Hepatocyte (in vitro differentiated cells): ENCODE measurements around the gene CD36. TPM values are rescaled to one million over a fixed set of nuclear protein-coding genes. Genes with fewer than 3 reads are reported as not detected.
"Not testable (repeated sequence)": the region's sequence is repeated elsewhere in the genome, so short reads cannot be mapped to it uniquely, and the experiment has no call there.

Experiments
- DNase-seq: peaks from one replicate; pipeline ENCODE4 v3.0.0-alpha.2; 2016; ENCODE audit warnings: low spot score
- H2AFZ ChIP-seq: fragments of 200-600 bp; sonication (generic); 2 replicates; pipeline ENCODE4 v1.6.0; 2016; ENCODE audit warnings: antibody characterized with exemption, mild to moderate bottlenecking
- H3K27ac ChIP-seq: fragments of 200-600 bp; sonication (generic); 2 replicates; pipeline ENCODE4 v1.5.1; 2016; ENCODE audit warnings: mild to moderate bottlenecking
- H3K27me3 ChIP-seq: fragments of 200-600 bp; sonication (generic); 2 replicates; pipeline ENCODE4 v1.6.1; 2016
- H3K36me3 ChIP-seq: fragments of 200-600 bp; sonication (generic); replicated peaks from 2 replicates; pipeline ENCODE4 v1.5.1; 2016; ENCODE audit warnings: low read depth; ENCODE audit not compliant: insufficient read depth
- H3K4me1 ChIP-seq: fragments of 200-600 bp; sonication (generic); 2 replicates; pipeline ENCODE4 v1.5.1; 2016; ENCODE audit warnings: mild to moderate bottlenecking, moderate library complexity; ENCODE audit not compliant: insufficient read depth
- H3K4me2 ChIP-seq: fragments of 200-600 bp; sonication (generic); 2 replicates; pipeline ENCODE4 v1.6.0; 2016
- H3K4me3 ChIP-seq: fragments of 200-600 bp; sonication (generic); 2 replicates; pipeline ENCODE4 v1.5.1; 2016; ENCODE audit warnings: mild to moderate bottlenecking
- H3K79me2 ChIP-seq: fragments of 200-600 bp; sonication (generic); 2 replicates; pipeline ENCODE4 v1.6.0; 2017; ENCODE audit warnings: mild to moderate bottlenecking
- H3K9me2 ChIP-seq: fragments of 200-600 bp; sonication (generic); replicated peaks from 2 replicates; pipeline ENCODE4 v1.6.0; 2017; ENCODE audit warnings: mild to moderate bottlenecking; ENCODE audit not compliant: insufficient read depth
- H3K9me3 ChIP-seq: fragments of 200-600 bp; sonication (generic); 2 replicates; pipeline ENCODE4 v1.5.1; 2016; ENCODE audit warnings: low read depth, mild to moderate bottlenecking
- H4K20me1 ChIP-seq: fragments of 200-600 bp; sonication (generic); 2 replicates; pipeline ENCODE4 v1.6.0; 2016; ENCODE audit warnings: mild to moderate bottlenecking; ENCODE audit not compliant: insufficient read depth, poor library complexity, severe bottlenecking
- CTCF ChIP-seq: fragments of 200-600 bp; sonication (generic); IDR thresholded peaks from 2 replicates; pipeline ENCODE4 v1.5.1; 2016; ENCODE audit warnings: antibody characterized with exemption, mild to moderate bottlenecking; ENCODE audit not compliant: poor library complexity
- EZH2 ChIP-seq: fragments of 200-600 bp; sonication (generic); IDR thresholded peaks from 2 replicates; pipeline ENCODE4 v1.6.1; 2016; ENCODE audit warnings: antibody characterized with exemption, mild to moderate bottlenecking, borderline replicate concordance
- EZH2phosphoT487 ChIP-seq: fragments of 200-600 bp; sonication (generic); IDR thresholded peaks from one replicate; pipeline ENCODE4 v1.6.1; 2018; ENCODE audit warnings: antibody characterized with exemption, mild to moderate bottlenecking, low read depth, moderate library complexity; ENCODE audit not compliant: unreplicated experiment, severe bottlenecking
- WGBS: methylation state at CpG from one replicate; pipeline ENCODE4 v1.1.6; 2016; ENCODE audit warnings: low lambda C conversion rate; ENCODE audit errors: missing lambda C conversion rate; 5-methylcytosine and 5-hydroxymethylcytosine counted together
- polyA plus RNA-seq: library from polyadenylated mRNA; unstranded; fragments of >200 nt; fragmentation: Nextera tagmentation; extraction: Ambion mirVana; gene quantifications from 2 replicates; pipeline ENCODE4 v1.2.1, GENCODE V29; 2016
- total RNA-seq: library from RNA; depleted of rRNA; stranded (reverse); fragments of >200 nt; gene quantifications from 2 replicates; pipeline ENCODE4 v1.2.3, GENCODE V29; 2014

Gene CD36
- total and polyA plus RNA-seq, 2 experiments from 2014 or later, result 5.4 to 22.6 TPM

GRCh38 chr7:80662252-80662651 is 23.8 kb downstream of the CD36 start:
- Histone ChIP-seq H3K4me1 (no peaks in the 10 kb centered on the region), H2AFZ (no peak overlapping the region), H3K9me2 (no peaks in the 10 kb centered on the region), H3K27me3 (no peaks in the 10 kb centered on the region), H3K36me3 (no peaks in the 10 kb centered on the region), H3K79me2 (no peaks in the 10 kb centered on the region), H3K4me3 (no peak overlapping the region), H4K20me1 (no peaks in the 10 kb centered on the region), H3K4me2 (no peak overlapping the region), H3K27ac (no peak overlapping the region), H3K9me3 (no peaks in the 10 kb centered on the region)
- no peak for TF ChIP-seq CTCF
- no peak for TF ChIP-seq EZH2phosphoT487
- TF ChIP-seq EZH2, result no peak
- 96% methylated on average over 13 of the region's 13 CpGs for WGBS
- no peak for DNase-seq

GRCh38 chr7:80665526-80665925 is 27.1 kb downstream of the CD36 start:
- WGBS, result 85% methylated on average over 2 of the region's 2 CpGs
- Histone ChIP-seq H4K20me1 (no peaks in the 10 kb centered on the region), H3K79me2 (no peaks in the 10 kb centered on the region), H3K36me3 (no peaks in the 10 kb centered on the region), H3K27me3 (no peaks in the 10 kb centered on the region), H3K4me3 (no peak overlapping the region), H3K27ac (no peak overlapping the region), H3K4me1 (no peaks in the 10 kb centered on the region), H3K9me2 (no peaks in the 10 kb centered on the region), H2AFZ (no peak overlapping the region), H3K4me2 (no peak overlapping the region), H3K9me3 (no peaks in the 10 kb centered on the region)
- DNase-seq, result no peak
- TF ChIP-seq EZH2phosphoT487, result no peak

- H3K27ac ChIP-seq, result no peak overlapping the region
- WGBS, result 60% methylated on average over 2 of the region's 2 CpGs
Observed at GRCh38 chr7:80666376-80666775, 27.9 kb downstream of the CD36 start.

GRCh38 chr7:80669367-80669766 is 30.9 kb downstream of the CD36 start:
- DNase-seq, H3K9me3 ChIP-seq, H3K4me2 ChIP-seq, H4K20me1 ChIP-seq, H3K36me3 ChIP-seq, H3K4me1 ChIP-seq, H3K4me3 ChIP-seq, H3K9me2 ChIP-seq, H2AFZ ChIP-seq, H3K27me3 ChIP-seq, H3K27ac ChIP-seq, H3K79me2 ChIP-seq: not testable (repeated sequence)
- 91% methylated on average over 6 of the region's 6 CpGs for WGBS

More at GRCh38 chr7:80666376-80666775, 27.9 kb downstream of the CD36 start:
- no peak overlapping the region for H3K4me3 ChIP-seq
- H3K9me3 ChIP-seq, result no peaks in the 10 kb centered on the region
- DNase-seq, result no peak
- TF ChIP-seq EZH2 (no peak), EZH2phosphoT487 (no peak), CTCF (no peak)
- no peaks in the 10 kb centered on the region for H3K27me3 ChIP-seq
- H3K4me1 ChIP-seq, result no peaks in the 10 kb centered on the region
- no peaks in the 10 kb centered on the region for H4K20me1 ChIP-seq
- no peaks in the 10 kb centered on the region for H3K79me2 ChIP-seq
- H3K36me3 ChIP-seq, result no peaks in the 10 kb centered on the region
- no peak overlapping the region for H2AFZ ChIP-seq
- H3K9me2 ChIP-seq, result no peaks in the 10 kb centered on the region
- no peak overlapping the region for H3K4me2 ChIP-seq

- DNase-seq, result no peak
- Histone ChIP-seq H3K27ac (no peak overlapping the region), H2AFZ (no peak overlapping the region), H3K36me3 (no peaks in the 10 kb centered on the region), H4K20me1 (no peaks in the 10 kb centered on the region), H3K79me2 (no peaks in the 10 kb centered on the region), H3K9me3 (no peaks in the 10 kb centered on the region), H3K4me1 (no peaks in the 10 kb centered on the region), H3K9me2 (no peaks in the 10 kb centered on the region), H3K4me3 (no peak overlapping the region), H3K4me2 (no peak overlapping the region), H3K27me3 (no peaks in the 10 kb centered on the region)
- WGBS, result 97% methylated on average over 1 of the region's 1 CpG
- no peak for TF ChIP-seq EZH2
- TF ChIP-seq EZH2phosphoT487, result no peak
- no peak for TF ChIP-seq CTCF
Observed at GRCh38 chr7:80671744-80672143, 33.3 kb downstream of the CD36 start.
